GM18861 (cell line): Measurements from ENCODE around the gene TYK2.

Experiments used
- ATAC-seq: cut with Tn5 transposase; IDR thresholded peaks from one replicate; pipeline ENCODE4 v1.9.1; 2021; ENCODE audit not compliant: unreplicated experiment

Gene TYK2

DNA sequence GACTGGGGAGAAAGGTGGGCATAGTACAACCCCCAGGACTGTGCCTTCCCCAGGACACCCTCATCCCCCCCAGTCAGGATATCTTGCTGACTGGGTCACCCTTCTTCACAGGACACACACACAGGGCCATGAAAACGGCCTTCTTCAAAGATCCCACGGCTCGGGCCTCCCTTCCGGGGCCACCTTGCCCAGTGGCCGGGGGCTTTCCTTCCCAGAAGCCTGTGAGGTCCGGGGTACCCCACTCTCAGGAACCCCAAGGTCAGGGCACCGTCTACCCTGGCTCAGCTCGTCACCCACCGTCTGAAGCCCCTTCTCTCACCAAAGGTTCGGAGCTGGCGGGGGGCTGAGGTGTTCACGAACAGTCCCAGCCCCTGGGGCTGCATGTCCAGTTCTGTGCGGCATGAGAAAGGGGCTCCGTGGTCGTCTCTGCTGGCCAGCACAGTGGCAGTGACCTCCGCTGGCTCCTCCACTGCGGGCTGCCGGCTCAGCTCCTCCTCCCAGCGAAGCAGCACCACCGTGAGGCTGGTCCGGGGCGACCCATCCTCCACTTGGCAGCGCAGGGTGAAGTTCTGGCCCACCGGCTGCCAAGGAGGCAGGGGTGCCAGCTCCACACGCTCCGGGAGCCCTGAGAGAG is 44.9 kb downstream of the TYK2 start:
- no peak for ATAC-seq

DNA sequence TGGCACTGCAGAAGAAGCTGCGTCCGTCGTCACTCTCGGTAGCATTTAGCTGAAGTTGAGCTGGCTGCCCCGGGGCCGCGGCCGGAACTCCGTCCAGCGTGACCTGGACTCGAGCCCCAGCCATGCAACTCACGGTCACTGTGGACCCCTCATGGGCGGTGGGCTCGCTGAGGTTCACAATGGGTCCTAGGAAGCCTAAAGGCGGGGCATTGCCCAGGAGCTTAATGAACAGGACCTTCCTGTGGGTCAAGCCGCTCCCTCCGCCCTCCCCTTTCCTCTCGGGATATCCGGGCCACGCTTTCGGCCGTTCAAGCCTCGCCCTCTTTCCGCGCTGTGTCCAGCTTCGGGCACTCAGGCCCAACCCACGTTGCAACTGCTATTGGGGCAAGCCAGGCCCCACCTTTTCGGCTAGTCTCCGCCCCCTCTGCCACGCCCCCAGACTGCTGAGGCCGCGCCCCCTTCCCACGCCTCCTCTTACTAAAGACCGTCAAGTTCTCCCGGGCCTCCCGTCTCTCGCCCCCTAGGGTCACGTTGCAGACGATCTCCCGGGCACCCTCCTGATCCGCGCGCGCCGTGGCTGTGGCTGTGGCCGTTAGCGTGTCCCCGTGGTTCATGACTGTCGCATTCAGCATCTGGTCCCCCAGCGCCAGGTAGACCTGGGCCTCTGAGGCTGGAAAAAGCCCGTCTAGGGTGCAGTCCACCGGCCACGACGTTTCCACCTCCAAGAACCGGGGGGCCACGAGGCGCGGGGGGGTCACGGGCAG is 45.6 kb downstream of the TYK2 start:
- ATAC-seq: no peak

GRCh38 chr19:10333758-10334587 is 46.4 kb downstream of the TYK2 start:
- ATAC-seq: no peak

GRCh38 chr19:10332965-10333757 is 47.2 kb downstream of the TYK2 start, which contains the start of gene RAVER1:
Gene RAVER1, minus strand, starts transcription at chr19:10333529. Its CDS starts 22 bp downstream, at chr19:10333507.
- ATAC-seq: peak; percentile 60

DNA sequence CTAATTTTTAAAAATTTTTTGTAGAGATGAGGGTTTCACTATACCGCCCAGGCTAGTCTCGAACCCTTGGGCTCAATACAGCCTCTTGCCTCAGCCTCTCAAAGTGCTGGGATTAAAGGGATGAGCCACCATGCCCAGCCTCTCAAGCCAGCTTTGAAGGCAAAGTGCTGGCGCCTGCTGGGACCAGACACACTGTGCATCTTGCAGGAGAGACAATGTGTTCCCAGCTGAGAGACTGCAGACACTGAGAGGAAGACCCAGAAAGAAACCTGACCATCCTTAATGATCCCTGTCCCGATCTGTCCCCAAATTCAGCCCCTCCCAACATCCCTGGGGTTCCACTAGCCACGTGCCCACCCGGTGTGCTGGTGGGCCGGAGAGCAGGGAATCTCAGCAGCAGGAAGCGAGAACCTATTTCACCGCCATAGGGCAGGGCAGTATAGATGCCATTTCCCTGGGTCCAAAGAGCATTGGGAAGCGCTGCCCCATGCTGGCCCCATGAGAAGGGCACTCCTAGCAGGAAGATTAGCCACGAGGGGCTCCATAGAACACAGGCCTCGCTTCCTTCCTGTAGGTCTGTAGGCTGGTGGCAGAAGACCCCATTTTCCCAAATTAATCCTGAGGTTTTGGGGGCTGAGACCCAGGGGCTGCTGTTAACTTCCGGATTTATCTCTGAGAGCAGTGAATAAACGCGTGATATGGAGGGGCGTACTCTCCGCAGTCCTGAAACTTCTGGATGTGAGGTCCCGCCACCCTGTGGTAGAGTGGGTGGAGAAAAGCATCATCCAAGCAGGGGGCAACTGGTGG is 48.0 kb downstream of the TYK2 start:
- ATAC-seq: no peak

DNA sequence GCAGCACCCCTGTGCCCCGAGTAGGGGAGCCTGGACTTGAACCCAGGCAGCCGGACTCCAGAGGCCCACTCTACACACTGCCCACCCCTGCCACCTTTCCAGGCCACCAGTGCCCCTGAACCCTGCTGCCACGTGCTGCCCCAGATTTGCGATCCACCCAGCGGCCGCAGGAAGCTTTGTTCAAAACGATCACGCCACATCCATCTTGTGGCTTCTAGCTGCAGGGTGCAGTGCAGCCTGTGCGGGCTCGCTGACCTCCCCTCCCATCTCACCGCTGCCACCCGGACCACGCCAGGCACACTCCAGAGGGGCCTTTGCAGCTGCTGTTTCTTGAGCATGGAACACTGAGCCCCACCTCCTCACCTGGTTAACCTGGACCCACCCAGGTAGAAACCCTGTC is 50.8 kb downstream of the TYK2 start:
- ATAC-seq: no peak

- no peak for ATAC-seq
Measured at GRCh38 chr19:10328558-10329429, 51.6 kb downstream of the TYK2 start.

DNA sequence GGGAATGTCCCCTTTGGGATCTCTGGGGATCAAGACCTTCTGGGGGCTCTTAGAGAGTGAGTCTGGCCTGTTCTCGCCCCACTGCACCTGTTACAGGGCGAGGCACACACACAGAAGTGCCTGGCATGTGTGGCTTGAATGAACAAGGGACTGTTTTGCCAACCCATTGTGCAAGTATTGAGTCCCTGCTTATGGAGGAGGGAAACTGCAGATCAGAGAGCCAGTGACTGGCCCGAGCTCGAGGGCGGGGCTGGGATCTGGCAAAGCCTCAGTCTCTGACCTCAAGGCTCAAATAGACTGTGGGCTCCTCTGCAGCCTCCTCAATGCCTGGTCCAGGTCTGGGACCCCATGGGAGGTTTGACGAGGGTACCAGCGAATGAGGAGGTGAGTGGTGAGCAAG is 52.6 kb downstream of the TYK2 start:
- ATAC-seq: no peak

DNA sequence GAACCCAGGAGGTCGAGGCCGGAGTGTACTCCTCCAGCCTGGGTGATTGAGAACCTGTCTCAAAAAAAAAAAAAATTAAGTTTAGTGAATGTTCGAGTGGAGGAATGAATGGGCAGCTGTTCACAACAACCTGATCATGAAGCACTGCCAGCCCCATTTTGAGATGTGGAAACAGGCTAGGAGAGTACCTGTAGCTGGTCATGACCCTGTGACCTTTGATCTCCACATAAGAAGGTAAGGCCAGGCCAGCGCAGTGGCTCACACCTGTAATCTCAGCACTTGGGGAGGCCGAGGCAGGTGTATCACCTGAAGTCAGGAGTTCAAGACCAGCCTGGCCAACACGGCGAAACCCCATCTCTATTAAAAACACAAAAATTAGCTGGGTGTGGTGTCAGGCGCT is 54.6 kb downstream of the TYK2 start:
- ATAC-seq: no peak

DNA sequence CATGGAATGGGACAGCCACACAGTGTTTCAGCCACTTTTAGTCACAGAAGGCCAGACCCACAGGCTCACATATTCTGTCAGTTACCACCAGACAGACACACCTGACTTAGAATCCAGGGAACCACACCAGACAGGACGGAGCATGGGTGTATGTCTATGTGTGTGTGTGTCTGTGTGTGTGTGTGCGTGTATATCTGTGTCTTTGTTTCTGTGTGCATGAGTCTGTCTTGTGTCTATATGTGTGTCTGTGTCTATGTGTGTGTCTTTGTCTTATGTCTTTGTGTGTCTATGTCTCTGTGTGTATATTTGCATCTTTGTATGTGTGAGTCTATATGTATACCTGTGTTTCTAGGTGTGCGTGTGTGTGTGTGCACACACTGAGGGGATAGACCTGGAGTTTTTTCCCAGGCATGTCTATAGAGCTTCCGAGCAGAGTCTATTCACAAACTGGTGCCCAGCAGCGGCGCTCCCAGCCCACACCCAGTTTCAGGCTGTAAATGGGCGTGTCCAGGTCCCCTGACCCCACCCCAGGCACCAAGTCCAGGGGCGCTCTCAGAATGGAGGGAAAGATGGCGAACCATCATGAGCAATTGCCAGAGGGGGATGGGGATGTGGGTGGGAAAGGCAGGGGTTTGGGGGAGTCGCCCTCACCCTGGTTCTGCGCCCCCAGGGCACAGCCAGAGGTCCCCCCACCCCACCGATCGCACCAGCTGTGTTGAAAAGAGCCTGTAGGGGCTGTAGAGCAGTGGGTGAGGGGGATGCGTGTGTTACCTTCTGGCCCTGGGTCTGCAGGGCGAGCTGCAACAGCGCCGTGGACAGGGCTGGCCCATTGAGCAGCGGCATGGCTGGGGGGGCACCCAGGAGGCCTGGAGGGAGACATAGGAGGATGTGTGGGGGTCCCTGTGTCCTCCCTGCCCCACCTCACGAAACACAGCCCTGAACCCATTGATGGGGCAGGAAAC is 58.2 kb downstream of the TYK2 start:
- ATAC-seq: no peak

GRCh38 chr19:10321417-10321797 is 59.0 kb downstream of the TYK2 start:
- ATAC-seq: no peak

DNA sequence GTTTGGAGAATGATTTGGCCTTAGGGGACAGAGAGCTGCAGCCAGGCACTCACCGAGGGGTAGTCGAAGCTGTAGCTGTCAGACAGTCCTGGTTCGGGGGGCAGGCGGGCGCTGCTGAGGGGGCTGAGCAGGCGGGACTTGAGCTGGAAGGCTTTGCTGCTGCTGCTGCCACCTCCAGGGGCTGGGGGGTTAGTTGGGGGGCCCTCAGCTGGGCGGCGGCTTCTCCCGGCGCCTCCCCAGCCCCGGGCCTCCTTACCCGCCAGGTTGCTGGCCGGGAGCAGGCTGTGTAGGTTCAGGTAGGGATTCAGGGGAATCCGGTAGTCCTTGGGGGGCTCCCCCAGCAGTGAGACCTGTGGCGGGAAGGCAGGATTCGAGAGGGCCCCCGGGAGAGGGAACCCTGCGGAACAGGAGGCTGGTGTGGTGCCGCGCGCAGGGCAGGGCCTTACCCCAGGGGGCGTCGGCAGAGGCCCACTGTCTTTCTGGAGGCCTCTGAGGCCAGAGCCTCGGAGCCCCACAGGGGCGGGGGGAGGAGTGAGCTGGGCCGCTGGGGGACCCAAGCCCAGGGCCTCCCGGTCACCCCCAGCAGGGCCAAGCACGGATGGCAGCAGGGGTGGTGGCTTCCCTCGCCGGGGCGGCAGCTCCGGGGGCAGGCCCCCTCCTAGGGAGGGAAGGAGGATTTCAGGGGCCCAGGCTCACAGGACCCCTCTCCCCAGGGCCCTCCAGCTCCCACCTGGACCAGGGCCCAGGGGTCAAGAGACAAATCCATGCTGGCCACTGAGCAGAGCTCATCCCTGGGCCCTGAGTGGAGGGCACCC is 59.6 kb downstream of the TYK2 start:
- no peak for ATAC-seq

GRCh38 chr19:10318807-10319682 is 61.3 kb downstream of the TYK2 start:
- ATAC-seq: no peak

DNA sequence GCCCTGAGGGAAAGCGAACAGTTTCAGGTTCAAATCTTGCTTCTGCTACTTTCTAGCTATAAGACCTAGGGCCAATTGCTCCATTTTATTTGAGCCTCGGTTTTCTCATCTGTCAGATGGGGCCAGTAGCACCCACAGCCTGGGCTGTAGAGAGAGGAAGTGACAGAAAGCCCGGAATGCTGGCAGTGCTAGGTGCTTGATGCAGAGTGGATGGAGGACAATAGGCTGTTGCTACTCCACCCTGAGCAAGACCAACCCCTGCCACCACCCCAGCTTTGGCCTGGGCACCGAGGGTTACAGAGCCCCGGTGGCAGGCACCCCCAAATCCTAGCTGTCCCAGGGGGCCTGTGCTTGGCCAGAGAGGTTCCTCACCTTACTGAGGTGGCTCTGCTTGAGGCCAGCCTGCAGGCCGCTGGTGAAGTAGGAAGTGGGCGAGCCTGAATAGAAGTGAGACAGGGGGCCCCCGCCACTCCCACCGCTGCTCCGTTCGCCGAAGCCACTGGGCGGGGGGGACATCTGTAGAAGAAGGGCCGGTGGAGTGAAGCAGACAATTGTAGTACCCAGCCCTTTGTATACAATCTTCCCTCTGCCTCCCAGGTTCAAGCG is 62.4 kb downstream of the TYK2 start:
- no peak for ATAC-seq

DNA sequence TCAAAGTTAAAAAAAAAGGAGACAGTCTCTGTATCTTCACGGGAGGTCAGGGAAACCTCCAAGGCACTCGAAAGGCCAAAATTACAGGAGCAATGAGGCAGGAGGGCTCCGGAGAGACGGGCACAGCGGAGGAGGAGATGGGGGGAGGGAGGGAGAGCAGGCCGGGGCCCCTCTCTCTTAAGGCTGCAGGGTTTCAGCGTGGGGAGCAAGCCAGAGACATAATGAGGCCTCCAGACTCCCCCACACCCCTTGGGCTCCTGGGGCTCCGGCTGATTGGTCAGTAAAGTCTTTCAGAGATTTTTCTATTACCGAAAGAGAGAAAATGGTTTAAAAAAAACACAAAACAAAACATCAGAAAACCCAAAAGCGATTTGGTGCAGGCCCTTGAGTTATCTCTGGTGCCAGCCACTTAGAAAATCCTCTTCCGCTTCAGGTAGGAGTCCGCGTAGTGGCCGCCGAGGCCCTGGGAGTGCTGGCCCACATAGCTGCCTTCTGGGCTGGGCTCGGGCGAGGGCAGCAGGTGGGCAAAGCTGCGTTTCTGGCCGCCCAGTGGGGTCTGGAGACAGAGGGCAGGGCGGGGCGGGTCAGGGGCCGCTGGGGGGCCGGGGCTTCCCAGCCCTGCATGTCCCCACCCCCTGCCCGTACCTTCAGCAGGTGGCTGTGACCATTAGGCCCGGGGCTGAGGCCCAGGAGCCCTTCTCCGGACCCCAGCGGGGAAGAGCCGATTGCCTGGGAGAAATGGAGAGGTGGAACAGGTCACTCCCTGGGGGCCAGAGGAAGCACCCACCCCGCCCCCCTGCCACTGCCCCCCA is 63.1 kb downstream of the TYK2 start:
- no peak for ATAC-seq
